Measurements from ENCODE around the gene CFAP73.

- TF ChIP-seq POLR2AphosphoS5 (IDR thresholded peaks at IDR 0.05; ENCODE audit: low read depth, low read length) (no peak), POLR2A (IDR thresholded peaks at IDR 0.05; ENCODE audit: low read depth, low read length) (no peak)
These were observed 45.5 kb downstream of the CFAP73 start for GRCh38 chr12:113194971-113195391.
